Stimulated activated CD8-positive, alpha-beta memory T cell treated with anti-CD3 and anti-CD28 coated beads, Interleukin-4, amount 100 ng/mL, for 1 hour (primary cell): ENCODE measurements around the gene GARIN5A.
A peak's percentile ranks its signal among the peaks of the same experiment; 100 is the strongest.
"Not testable (repeated sequence)": the region's sequence is repeated elsewhere in the genome, so short reads cannot be mapped to it uniquely, and the experiment has no call there.

ENCODE experiments used
- DNase-seq, 2 donors: peaks; one replicate each; pipeline ENCODE4 v3.0.0-alpha.2; 2020; ENCODE audit warnings: low read depth in 2 of 2, low spot score in 1 of 2

The GARIN5A gene

DNA sequence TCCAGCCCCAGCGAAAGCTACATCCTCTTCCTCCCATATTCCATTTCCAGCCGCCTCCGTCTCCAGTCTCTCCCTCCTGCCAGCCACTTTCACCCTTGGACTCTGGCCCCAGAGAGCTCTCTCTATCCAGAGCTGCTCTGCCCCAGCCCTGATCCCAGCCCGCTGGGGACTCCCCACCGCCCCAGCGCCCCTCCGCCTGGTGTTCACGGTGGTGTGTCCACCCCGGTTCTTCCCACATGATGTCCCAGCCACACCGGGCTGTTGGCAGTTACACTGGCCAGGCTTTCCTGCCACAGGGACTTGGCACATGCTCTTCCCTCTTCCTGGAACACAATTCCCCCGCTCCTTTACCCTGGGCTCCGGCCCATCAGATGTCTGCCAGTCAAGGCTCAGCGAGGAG, 11.6 kb downstream of the GARIN5A start:
- no peak for DNase-seq

DNA sequence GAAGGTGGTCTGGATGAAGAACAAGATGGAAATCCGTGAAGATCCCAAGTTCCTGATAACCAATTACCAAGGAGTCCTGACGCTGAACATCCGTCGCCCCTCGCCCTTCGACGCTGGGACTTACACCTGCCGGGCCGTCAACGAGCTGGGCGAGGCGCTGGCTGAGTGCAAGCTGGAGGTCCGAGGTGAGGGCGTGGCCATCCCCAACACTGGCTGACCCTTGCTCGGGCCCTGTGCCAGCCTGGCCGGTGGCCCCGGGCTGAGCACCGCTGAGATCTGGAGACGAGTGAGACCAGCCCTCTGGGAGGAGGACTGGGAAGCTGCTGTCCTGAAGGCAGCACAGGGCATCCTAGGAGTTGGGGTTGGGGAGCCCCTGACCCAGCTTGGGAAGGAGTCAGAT, 12.3 kb downstream of the GARIN5A start:
- no peak for DNase-seq

DNA sequence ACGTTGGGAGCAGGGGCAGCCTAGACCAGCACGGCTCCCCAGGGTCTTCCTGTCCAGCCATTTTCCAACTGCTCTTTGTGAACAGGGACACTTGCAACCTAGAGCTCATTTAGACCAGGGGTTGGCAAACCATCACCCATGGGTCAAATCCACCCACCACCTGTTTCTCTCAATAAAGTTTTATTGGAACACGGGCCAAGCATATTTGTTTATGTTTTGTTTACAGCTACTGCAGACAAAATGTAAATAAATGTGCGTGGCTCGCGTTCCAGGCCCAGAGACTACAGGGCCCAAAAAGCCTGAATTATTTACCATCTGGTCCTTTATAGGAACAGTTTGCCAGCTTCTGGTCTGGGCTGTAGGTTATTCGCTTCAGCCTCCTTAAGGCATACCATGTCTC, 13.7 kb downstream of the GARIN5A start:
- no peak for DNase-seq

DNA sequence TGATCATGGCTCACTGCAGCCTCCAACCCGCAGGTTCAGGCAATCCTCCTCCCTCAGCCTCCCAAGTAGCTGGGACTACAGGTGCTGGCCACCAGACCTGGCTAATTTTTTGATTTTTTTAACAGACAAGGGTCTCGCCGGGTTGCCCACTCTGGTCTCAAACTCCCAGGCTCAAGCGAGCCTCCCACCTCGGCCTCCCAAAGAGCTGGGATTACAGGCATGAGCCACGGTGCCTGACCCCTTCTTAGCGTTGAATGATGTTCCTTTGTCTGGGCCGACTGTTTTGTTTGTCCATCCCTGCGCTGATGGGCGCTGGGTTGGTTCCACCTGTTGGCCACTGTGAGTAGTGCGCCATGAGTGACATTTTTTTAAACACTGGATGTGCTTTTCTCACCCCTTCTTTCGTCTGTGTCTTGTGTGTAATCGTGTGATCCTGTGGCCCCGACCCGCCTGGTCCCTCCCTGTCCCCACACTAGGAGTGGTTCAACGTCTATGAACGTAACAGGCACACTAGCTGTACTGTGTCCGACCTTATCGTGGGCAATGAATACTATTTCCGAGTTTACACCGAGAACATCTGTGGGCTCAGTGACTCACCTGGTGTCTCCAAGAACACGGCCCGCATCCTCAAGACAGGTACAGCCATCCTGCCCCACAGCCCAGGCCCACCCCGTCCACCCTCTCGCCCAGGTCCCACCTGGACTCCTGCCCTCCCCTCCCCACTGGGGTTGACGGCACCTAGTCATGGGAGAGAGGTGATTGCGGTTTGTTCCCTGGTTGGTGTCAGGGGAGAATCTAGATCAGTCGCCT, 15.4 kb downstream of the GARIN5A start:
- DNase-seq = peak in 1 of 2 donors; percentile 28

DNA sequence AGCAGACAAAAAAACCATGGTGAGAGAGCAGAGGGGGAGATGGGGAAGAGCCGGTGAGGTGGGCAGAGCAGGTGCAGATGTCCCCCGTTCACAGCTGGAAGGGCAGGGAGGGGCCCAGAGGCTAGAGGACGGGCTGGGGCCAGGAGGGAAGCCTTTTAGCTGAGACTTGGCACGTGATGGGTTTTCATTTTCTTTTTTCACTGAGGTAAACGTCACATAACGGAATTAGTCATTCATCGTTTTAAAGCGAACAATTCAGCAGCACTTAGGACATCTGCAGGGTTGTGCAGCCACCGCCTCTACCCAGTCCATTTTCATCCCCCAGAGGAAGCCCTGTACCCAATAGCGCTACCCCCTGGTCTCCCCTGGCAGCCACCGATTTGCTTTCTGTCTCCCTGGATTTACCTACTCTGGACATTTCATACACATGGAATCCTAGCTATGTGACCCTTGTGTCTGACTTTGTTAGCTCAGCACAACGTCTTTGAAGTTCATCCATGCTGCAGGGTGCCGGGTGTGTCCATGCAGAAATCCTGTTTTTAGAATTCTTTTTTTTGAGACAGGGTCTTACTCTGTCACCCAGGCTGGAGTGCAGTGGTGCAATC, 16.4 kb downstream of the GARIN5A start:
- no peak for DNase-seq

DNA sequence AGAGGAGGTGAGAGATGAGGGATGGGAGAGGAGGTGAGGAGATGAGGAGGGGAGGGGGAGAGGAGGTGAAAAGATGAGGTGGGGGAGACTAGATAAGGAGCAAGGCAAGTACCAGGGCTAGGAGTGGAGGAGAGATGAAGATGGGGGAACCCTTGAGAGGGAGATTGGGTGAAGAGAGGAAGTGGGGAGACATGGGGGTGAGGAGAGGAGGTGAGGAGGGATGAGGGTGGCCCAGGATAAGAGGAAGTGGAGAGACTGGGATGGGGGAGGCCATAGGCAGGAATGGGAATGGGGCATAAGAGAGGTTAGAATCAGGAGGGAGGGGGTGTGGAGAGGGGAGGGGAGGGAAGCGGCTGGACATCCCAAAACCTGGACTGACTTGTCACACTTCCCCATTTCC, 17.0 kb downstream of the GARIN5A start:
- DNase-seq = no peak

DNA sequence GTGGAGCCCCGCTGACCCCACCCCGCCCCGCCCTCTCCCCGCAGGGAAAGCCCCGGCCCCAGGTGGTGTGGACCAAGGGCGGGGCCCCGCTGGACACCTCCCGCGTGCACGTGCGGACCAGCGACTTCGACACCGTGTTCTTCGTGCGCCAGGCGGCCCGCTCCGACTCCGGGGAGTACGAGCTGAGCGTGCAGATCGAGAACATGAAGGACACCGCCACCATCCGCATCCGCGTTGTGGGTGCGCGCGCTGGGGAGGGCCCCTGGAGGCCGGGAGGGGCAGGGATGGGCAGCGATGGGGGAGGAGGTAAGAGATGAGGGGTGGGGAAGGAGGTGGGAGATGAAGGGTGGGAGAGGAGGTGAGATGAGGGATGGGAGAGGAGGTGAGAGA, 17.6 kb downstream of the GARIN5A start:
- DNase-seq = no peak

DNA sequence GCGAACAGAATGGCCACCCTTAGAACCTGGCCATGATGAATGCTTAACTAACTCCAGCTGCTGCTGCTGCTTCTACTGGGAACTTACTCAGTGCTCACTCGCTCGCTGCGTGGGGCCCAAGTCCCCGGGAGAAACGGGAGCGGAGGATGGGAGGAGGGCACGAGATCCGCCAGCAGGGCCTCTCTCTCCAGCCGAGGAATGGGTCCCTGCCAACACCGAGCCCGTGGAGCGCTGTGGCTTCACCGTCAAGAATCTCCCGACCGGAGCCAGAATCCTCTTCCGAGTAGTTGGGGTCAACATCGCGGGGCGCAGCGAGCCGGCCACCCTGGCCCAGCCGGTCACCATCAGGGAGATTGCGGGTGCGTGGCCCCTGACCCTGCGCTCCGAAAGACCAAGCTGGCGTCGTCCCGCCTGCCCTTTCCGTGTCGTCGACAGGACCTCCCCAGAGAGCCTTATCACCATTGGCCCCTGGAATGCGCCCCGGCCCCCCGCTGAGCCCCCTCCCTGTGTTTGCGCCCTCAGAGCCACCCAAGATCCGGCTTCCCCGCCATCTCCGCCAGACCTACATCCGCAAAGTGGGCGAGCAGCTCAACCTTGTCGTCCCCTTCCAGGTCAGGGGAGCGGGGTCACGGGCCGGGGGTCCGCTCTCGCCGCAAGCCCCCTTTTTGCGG, 18.1 kb downstream of the GARIN5A start:
- DNase-seq = no peak

DNA sequence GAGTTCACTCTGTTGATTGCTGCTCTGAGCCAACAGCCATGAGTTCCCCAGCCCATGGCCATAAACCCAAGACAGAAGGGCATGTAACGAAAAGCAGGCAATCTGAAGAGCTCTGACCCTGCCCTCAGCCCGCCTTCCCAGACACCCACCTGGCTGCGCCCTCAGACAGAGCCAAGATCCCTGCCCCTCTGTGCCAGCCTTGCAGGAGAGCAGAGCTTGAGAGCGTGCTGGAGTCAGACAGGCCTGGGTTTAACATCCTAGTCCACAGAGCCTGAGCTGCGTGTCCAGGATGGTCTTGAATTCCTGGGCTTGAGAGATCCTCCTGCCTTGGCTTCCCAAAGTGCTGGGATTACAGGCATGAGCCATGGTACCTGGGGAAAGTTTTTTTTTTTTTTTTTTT, 19.3 kb downstream of the GARIN5A start:
- DNase-seq = no peak

DNA sequence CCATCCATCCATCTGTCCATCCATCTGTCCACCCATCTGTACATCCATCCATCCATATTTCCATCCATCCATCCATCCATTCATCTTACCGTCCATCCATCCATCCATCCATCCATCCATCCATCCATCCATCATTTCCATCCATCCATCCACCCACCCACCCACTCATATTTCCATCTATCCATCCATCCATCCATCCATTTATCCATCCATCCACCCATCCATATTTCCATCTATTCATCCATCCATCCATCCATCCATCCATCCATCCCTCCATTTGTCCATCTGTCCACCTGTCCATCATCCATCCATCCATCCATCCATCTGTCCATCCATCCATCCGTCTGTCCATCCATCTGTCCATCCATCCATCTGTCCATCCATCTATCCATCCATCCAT, 20.7 kb downstream of the GARIN5A start:
- no peak for DNase-seq

DNA sequence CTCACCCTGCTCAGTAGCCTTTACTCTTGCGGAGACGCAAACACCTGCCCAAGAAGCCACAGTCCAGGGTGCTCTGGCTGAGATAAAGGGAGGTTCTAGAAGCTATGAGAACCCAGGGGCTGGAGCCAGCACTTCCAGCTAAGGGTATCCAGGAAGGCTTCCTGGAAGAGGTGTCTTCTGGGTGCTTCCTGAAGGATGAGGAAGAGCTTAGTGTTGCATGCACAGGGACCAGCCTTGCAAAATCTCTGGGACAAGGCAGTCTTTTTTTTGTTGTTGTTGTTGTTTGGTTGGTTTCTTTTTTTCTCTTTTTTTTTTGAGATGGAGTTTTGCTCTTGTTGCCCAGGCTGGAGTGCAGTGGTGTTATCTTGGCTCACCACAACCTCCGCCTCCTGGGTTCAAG, 23.4 kb downstream of the GARIN5A start:
- no peak for DNase-seq

DNA sequence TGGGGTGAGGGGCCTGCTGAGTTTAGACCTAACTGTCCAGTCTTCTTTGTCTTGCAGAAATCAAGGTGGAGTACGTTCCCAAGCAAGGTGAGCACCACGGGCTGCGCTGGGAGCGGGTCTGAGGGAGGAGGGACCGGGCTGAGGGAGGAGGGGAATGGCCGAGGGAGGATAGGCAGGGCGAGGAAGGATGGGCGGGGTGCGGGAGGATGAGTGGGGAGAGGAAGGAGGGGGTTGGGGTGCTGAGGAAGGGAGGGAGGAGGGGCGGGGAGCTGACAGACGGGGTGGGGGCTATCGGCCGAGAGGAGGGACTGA, 25.5 kb downstream of the GARIN5A start:
- no peak for DNase-seq

DNA sequence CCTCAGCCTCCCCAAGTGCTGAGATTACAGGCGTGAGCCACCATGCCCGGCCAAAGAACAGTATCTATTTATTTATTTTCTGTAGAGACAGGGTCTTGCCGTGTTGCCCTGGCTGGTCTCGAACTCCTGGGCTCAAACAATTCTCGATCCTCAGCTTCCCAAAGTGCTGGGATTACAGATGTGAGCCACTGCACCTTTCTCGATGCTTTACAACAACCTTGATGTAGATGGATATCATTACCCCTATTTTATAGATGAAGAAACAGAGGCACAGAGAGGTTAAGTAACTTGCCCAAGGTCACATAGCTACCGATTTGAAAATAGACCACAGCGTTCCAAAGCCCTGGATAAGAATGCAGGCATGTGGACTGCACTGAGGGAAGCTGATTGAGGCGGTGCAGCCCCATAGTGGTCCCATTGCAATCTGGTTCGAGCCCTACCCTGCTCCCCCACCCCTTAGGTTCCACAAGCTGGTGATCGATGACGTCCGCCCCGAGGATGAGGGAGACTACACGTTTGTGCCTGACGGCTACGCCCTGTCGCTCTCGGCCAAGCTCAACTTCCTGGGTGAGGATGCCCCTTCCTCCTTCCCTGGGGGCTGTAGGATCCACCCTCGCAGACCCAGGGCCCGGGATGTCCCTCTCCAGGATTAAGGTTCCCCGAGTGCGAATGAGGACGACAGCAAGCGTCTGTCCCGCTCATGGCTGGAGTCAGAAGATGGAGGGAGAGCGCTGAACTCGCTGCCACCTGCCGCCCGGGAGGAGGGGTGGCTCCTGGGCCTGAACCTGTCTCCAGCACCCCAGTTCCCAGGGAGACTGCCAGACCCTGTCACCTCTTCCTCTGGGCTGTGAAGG, 26.1 kb downstream of the GARIN5A start:
- no peak for DNase-seq

DNA sequence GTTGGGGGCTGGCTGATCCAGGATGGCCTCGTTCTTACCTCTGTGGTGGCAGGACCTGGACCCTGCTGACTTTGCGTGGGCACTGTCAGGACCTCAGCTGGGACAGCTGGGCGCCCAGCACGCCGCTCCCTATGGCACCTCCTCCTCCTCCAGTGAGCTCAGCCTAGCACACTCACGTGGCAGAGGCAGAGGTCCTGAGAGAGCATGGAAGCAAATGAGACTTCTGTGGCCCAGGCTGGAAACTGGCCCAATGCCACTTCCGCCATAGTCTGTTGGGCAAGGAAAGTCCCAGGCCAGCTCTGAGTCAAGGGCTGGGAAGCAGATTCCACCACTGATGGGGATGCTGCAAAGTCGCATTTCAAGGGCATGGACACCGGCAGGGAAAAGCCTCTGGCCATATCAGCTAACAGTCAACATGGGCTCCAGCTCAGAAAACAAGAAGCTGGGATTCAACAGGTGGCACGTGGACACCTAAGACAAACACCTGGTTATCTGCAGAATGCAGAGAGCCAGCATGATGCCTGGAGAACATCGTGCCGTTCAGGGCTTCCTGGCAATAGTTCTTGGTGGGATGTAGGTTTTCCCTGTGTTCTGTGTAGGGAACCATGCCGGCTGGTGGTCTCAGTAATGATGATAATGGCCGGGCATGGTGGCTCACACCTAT, 27.3 kb downstream of the GARIN5A start:
- DNase-seq = no peak

DNA sequence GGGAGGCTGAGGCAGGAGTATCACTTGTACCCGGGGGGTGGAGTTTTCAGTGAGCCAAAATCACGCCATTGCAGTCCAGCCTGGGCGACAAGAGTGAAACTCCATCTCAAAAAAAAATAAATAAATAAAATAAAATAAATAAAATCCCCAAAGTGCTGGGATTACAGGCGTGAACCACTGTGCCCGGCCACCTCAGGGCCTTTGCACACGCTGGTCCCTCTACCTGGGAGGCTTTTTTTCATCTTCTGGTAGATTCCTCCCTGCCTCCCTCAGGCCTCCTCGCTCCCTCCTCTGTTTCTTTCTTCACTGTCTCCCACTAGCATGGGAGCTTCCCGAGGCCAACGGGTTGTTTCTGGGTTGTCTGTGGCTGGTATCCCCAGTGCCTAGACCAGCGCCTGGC, 28.9 kb downstream of the GARIN5A start:
- no peak for DNase-seq

DNA sequence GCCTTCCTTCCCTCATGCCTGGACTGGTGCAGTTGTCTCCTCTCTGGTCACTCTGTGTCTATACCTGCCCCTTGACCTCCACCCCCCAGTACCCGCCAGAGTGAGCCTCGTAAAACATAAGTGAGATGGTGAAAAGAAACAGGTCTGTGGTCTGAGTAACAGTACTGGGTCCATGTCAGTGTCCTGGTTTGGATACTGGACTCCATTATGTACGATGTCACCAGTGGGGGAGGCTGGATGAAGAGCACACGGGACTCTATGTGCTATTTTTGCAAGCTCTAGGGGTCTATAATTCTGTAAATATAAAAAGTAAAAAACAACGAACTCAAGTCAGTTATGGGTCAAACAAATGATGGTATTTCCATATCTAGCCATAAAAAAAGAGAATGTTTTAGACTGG, 29.6 kb downstream of the GARIN5A start:
- DNase-seq = no peak

DNA sequence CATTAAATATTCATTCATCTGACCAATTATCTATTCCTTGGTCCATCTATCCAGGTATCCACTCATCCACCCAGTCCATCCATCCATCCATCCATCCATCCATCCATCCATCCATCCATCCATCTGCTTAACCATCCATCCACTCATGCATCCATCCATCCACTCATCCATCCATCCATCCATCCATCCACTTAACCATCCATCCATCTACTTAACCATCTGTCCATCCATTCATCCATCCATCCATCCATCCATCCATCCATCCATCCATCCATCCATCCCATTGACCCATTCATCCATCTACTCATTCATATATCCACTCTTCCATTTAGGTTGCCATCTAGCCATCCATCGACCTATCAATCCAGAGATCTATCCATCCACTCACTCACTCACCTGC, 32.6 kb downstream of the GARIN5A start:
- DNase-seq = no peak

DNA sequence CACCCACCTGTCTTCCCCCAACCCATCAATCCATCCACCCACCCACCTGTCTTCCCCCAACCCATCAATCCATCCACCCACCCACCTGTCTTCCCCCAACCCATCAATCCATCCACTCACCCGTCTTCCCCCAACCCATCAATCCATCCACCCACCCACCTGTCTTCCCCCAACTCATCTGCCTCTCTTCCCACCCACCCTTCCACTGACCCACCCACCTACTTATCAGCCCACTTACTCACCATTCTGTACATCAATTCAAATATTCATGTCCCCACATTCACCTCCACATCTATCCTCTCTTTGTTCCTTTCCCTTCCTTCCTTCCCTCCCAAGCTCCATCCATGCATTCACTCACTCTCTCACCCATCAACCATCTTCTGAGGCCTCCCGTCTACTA, 37.5 kb downstream of the GARIN5A start:
- DNase-seq = not testable (repeated sequence)

DNA sequence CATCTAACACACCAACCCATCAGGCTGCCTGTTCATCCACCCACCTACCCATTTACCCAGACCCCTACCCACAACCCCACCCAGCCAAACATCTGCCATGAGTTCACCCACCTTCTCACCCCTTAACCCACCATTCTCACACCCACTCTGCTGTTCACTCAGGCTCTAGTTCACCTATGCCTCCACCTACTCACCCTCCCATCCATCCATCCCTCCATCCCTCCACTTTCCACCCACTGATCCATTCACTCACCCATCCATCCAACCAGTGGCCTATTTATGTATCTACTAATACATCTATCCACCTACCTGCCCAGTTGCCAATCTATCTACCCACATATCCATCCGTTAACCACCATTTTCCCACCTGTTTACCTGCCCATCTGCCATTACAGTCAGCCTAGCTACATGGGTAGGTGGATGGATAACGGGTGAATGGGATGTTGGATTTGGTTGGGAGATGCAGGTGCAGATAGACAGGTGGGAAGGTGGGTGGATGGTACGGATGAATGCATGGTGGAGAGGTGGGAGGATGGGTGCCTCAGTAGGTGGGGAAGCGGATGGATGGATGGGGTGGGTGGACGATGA, 38.7 kb downstream of the GARIN5A start:
- DNase-seq = no peak

DNA sequence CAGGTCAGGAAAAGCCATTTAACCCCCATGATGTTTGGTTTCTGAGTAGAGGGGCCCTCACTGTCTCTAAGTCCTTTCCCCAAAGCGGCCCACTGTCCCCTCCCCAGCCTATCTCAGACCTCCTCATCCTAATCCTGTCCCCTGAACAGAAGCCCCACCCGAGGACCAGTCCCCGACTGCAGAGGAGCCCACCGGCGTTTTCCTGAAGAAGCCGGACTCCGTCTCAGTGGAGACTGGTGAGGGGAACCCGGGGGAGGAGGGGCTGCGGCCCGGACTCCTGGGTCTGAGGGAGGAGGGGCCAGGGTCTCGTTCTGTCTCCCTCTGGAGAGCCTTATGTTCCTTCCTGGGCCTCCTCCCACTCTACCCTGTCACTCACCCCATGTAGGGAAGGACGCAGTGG, 41.0 kb downstream of the GARIN5A start:
- DNase-seq = no peak

DNA sequence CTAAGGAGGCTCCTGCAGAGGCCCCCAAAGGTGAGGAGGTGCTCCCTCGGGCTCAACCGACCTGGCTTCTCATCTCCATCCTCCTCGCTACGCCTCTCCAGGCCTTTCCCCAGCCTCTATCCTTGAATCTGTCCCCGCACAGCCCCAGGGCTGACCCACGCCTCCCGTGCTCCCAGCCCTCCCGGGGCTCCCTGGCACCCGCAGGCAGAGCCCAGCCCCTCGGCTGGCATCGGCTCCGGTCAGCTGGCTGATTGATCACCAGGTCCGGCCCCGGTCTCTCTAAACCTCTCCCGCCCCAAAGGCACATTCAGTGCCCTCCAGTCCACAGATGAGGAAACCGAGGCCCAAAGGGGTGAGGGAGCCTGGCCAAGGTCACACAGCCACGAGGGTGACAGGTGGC, 41.4 kb downstream of the GARIN5A start:
- DNase-seq = no peak
